Large intestine (tissue), 3 donors: ENCODE measurements around the gene SBNO2. TPM values are rescaled to one million over a fixed set of nuclear protein-coding genes. Genes with fewer than 3 reads are reported as not detected.

Source experiments
- DNase-seq, 2 donors: peaks; one replicate each; pipeline versions ENCODE4 v3.0.0 to v3.0.0-alpha.2; 2013
- H3K27ac ChIP-seq: one replicate; pipeline ENCODE4 v1.5.1; 2013; ENCODE audit warnings: low read length
- H3K27me3 ChIP-seq: 2 replicates; pipeline ENCODE4 v1.6.1; 2013; ENCODE audit warnings: low read length; ENCODE audit not compliant: control insufficient read depth, insufficient read depth
- H3K36me3 ChIP-seq: 2 replicates; pipeline ENCODE4 v1.6.1; 2013; ENCODE audit warnings: low read length; ENCODE audit not compliant: control insufficient read depth, insufficient read depth
- H3K4me1 ChIP-seq: one replicate; pipeline ENCODE4 v1.6.1; 2013; ENCODE audit warnings: low read length; ENCODE audit not compliant: control insufficient read depth, insufficient read depth
- H3K4me3 ChIP-seq: one replicate; pipeline ENCODE4 v1.5.1; 2013; ENCODE audit warnings: low read length
- H3K9me3 ChIP-seq: one replicate; pipeline ENCODE4 v1.6.1; 2013; ENCODE audit warnings: mild to moderate bottlenecking, low read depth, low read length, moderate library complexity; ENCODE audit not compliant: control insufficient read depth
- WGBS: methylation state at CpG from one replicate; pipeline ENCODE4 v1.1.5; 2013; ENCODE audit warnings: low lambda C conversion rate; ENCODE audit not compliant: insufficient coverage; 5-methylcytosine and 5-hydroxymethylcytosine counted together
- polyA plus RNA-seq: library from polyadenylated mRNA; unstranded; fragments of 120-200 nt; gene quantifications from one replicate; pipeline ENCODE4 v1.2.1, GENCODE V29; 2013

SBNO2 gene
- polyA plus RNA-seq, 1 donor, result 25.1 TPM

GRCh38 chr19:1107661-1108261, 66.3 kb downstream of the SBNO2 start:
- peaks cover 8% of the 10 kb centered on the region for H3K9me3 ChIP-seq
- DNase-seq, result no peak
- H3K4me1 ChIP-seq, result peaks cover 38% of the 10 kb centered on the region
- H3K36me3 ChIP-seq, result peaks cover 50% of the 10 kb centered on the region
- H3K27me3 ChIP-seq, result no peaks in the 10 kb centered on the region
- no peak overlapping the region for H3K27ac ChIP-seq
- no CpG with 5 or more reads among the region's 25 CpGs for WGBS
- H3K4me3 ChIP-seq, result no peak overlapping the region

- Histone ChIP-seq H3K9me3 (peaks cover 8% of the 10 kb centered on the region), H3K27me3 (no peaks in the 10 kb centered on the region), H3K36me3 (peaks cover 49% of the 10 kb centered on the region), H3K27ac (no peak overlapping the region), H3K4me3 (no peak overlapping the region), H3K4me1 (peaks cover 38% of the 10 kb centered on the region)
- no peak for DNase-seq
- WGBS, result no CpG with 5 or more reads among the region's 17 CpGs
Observed at GRCh38 chr19:1106841-1107660, 67.0 kb downstream of the SBNO2 start.

GRCh38 chr19:1105873-1106840, 67.9 kb downstream of the SBNO2 start:
- H3K36me3 ChIP-seq, result peaks cover 44% of the 10 kb centered on the region
- peaks cover 42% of the 10 kb centered on the region for H3K4me1 ChIP-seq
- no peak for DNase-seq
- H3K27me3 ChIP-seq, result no peaks in the 10 kb centered on the region
- WGBS, result no CpG with 5 or more reads among the region's 32 CpGs
- no peak overlapping the region for H3K4me3 ChIP-seq
- no peak overlapping the region for H3K27ac ChIP-seq
- peaks cover 8% of the 10 kb centered on the region for H3K9me3 ChIP-seq

GRCh38 chr19:1105008-1105872, 68.8 kb downstream of the SBNO2 start:
- Histone ChIP-seq H3K36me3 (peaks cover 35% of the 10 kb centered on the region), H3K4me1 (peaks cover 42% of the 10 kb centered on the region), H3K27ac (peak overlapping the region; percentile 94), H3K4me3 (peak overlapping the region; percentile 86), H3K27me3 (no peaks in the 10 kb centered on the region), H3K9me3 (peaks cover 8% of the 10 kb centered on the region)
- WGBS, result no CpG with 5 or more reads among the region's 69 CpGs
- no peak for DNase-seq

- peak; percentile 88 to 93 for DNase-seq
- no peaks in the 10 kb centered on the region for H3K27me3 ChIP-seq
- H3K36me3 ChIP-seq, result peaks cover 28% of the 10 kb centered on the region
- WGBS, result no CpG with 5 or more reads among the region's 93 CpGs
- H3K4me3 ChIP-seq, result peak overlapping the region; percentile 86
- peak overlapping the region; percentile 94 for H3K27ac ChIP-seq
- peaks cover 45% of the 10 kb centered on the region for H3K4me1 ChIP-seq
- H3K9me3 ChIP-seq, result peaks cover 8% of the 10 kb centered on the region
Observed at GRCh38 chr19:1104311-1105007, 69.6 kb downstream of the SBNO2 start.

GRCh38 chr19:1103708-1104310, 70.3 kb downstream of the SBNO2 start, which contains the start of gene GPX4:
Gene GPX4, plus strand, starts transcription at chr19:1103994. Its CDS starts 50 bp downstream, at chr19:1104044.
- Histone ChIP-seq H3K4me1 (peaks cover 51% of the 10 kb centered on the region), H3K9me3 (peaks cover 2% of the 10 kb centered on the region), H3K36me3 (peaks cover 25% of the 10 kb centered on the region), H3K27ac (peak within 1 kb of the TSS; percentile 94), H3K27me3 (no peaks in the 10 kb centered on the region), H3K4me3 (peak within 1 kb of the TSS; percentile 86)
- WGBS, result no CpG with 5 or more reads among the region's 75 CpGs
- peak; percentile 100 for DNase-seq

- Histone ChIP-seq H3K4me1 (peaks cover 57% of the 10 kb centered on the region), H3K4me3 (peak overlapping the region; percentile 17), H3K36me3 (peaks cover 24% of the 10 kb centered on the region), H3K27ac (peak overlapping the region; percentile 81), H3K9me3 (no peaks in the 10 kb centered on the region), H3K27me3 (no peaks in the 10 kb centered on the region)
- WGBS, result no CpG with 5 or more reads among the region's 20 CpGs
- no peak for DNase-seq
Observed at GRCh38 chr19:1103132-1103707, 70.8 kb downstream of the SBNO2 start.

GRCh38 chr19:1102407-1103131, 71.5 kb downstream of the SBNO2 start:
- Histone ChIP-seq H3K27me3 (no peaks in the 10 kb centered on the region), H3K4me3 (no peak overlapping the region), H3K9me3 (no peaks in the 10 kb centered on the region), H3K36me3 (peaks cover 20% of the 10 kb centered on the region), H3K4me1 (peaks cover 64% of the 10 kb centered on the region), H3K27ac (peak overlapping the region; percentile 81)
- WGBS, result 70% methylated on average over 2 of the region's 17 CpGs
- peak; percentile 76 to 81 for DNase-seq
